Upper lobe of left lung (tissue), 6 donors: Measurements from ENCODE around the gene MAP2. TPM values are rescaled to one million over a fixed set of nuclear protein-coding genes. Genes with fewer than 3 reads are reported as not detected.

Experiments used
- ATAC-seq, 2 donors: fragments of 200-7000 bp; cut with Tn5 transposase; one replicate each; pipeline ENCODE4 v1.9.1; 2022; ENCODE audit warnings: mild to moderate bottlenecking in 2 of 2, moderate library complexity in 2 of 2; ENCODE audit not compliant: low FRiP score in 2 of 2
- DNase-seq, 2 donors: peaks; one replicate each; pipeline ENCODE4 v3.0.0-alpha.2; 2019 to 2020
- H3K27ac ChIP-seq, 4 donors: fragments of 200-600 bp; sonication (generic); one replicate each; pipeline ENCODE4 v1.5.1; 2016 to 2019
- H3K27me3 ChIP-seq, 4 donors: fragments of 200-600 bp; sonication (generic); one replicate each; pipeline ENCODE4 v1.5.1; 2017 to 2019
- H3K36me3 ChIP-seq, 4 donors: fragments of 200-600 bp; sonication (generic); one replicate each; pipeline ENCODE4 v1.5.1; 2016 to 2019
- H3K4me1 ChIP-seq, 4 donors: fragments of 200-600 bp; sonication (generic); one replicate each; pipeline ENCODE4 v1.5.1; 2018 to 2019
- H3K4me3 ChIP-seq, 4 donors: fragments of 200-600 bp; sonication (generic); one replicate each; pipeline ENCODE4 v1.5.1; 2017 to 2019; ENCODE audit warnings: mild to moderate bottlenecking in 2 of 4, moderate library complexity in 1 of 4
- H3K9me3 ChIP-seq, 4 donors: fragments of 200-600 bp; sonication (generic); one replicate each; pipeline ENCODE4 v1.5.1; 2018 to 2019
- EP300 ChIP-seq, 4 donors: sonication (generic); formaldehyde crosslinking; IDR thresholded peaks; one replicate each; pipeline ENCODE4 v1.5.1; 2017; ENCODE audit warnings: antibody characterized with exemption in 4 of 4, control low read depth in 2 of 4
- POLR2A ChIP-seq, 4 donors: fragments of 450-650 bp; IDR thresholded peaks; one replicate each; pipeline ENCODE4 v1.5.1; 2016 to 2017; ENCODE audit warnings: antibody characterized with exemption in 4 of 4, mild to moderate bottlenecking in 2 of 4
- POLR2AphosphoS5 ChIP-seq, 2 donors: sonication (generic); formaldehyde crosslinking; IDR thresholded peaks; one replicate each; pipeline ENCODE4 v1.5.1; 2017; ENCODE audit warnings: antibody characterized with exemption in 2 of 2
- WGBS, 2 donors: methylation state at CpG; one replicate each; pipeline ENCODE4 v1.1.5; 2017 to 2018; 5-methylcytosine and 5-hydroxymethylcytosine counted together
- total RNA-seq, 6 donors: library from RNA; depleted of rRNA in 4 of 6; stranded (reverse); fragments of >200 nt in 4 of 6; gene quantifications; one replicate each; pipeline versions ENCODE4 v1.1.0 to v1.2.1, GENCODE V29; 2016 to 2021
- TF ChIP-seq, protein P1 (sequence below), 6 experiments: fragments of 450-650 bp in 4 of 6; fragments of 200-600 bp in 2 of 6; sonication (generic) in 2 of 6; IDR thresholded peaks; one replicate each; pipeline ENCODE4 v1.5.1; 2016 to 2019; ENCODE audit warnings: antibody characterized with exemption in 6 of 6
- donor health status: DM: no; HTN: no; CAD: no; lungs with moderate emphysema.
- donor health status: DM: no; HTN: yes; CAD: no; lungs with severe emphysema.

The MAP2 gene
- total RNA-seq, 6 donors from 2014 or later: 25.2 to 121 (median 58.7) TPM

DNA sequence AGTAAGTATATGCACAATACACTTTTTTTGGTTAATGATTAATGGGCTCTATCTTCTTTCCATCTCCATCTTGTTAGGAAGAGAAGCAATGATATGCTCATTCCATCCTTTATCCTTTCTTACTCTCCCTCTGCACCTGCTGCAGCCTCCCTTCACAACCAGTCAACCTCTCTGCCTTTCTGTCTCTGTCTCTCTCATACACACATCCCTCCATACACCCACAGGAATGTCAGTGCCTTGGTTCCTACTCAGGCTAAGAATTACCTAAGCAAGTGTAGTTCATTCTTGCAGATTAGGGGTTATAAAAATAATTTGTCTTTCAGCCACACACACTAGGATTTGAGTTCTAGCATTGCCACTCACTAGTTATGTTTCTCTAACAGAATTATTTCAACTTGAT lies 45.6 kb downstream of the MAP2 start:
- no peak for DNase-seq
- ATAC-seq: no peak
- TF ChIP-seq EP300 (IDR thresholded peaks at IDR 0.05) (no peak), POLR2AphosphoS5 (IDR thresholded peaks at IDR 0.05) (no peak), POLR2A (IDR thresholded peaks at IDR 0.05) (no peak)
- TF ChIP-seq, protein P1, sequence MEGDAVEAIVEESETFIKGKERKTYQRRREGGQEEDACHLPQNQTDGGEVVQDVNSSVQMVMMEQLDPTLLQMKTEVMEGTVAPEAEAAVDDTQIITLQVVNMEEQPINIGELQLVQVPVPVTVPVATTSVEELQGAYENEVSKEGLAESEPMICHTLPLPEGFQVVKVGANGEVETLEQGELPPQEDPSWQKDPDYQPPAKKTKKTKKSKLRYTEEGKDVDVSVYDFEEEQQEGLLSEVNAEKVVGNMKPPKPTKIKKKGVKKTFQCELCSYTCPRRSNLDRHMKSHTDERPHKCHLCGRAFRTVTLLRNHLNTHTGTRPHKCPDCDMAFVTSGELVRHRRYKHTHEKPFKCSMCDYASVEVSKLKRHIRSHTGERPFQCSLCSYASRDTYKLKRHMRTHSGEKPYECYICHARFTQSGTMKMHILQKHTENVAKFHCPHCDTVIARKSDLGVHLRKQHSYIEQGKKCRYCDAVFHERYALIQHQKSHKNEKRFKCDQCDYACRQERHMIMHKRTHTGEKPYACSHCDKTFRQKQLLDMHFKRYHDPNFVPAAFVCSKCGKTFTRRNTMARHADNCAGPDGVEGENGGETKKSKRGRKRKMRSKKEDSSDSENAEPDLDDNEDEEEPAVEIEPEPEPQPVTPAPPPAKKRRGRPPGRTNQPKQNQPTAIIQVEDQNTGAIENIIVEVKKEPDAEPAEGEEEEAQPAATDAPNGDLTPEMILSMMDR (IDR thresholded peaks at IDR 0.05): no peak
- Histone ChIP-seq H3K9me3 (no peaks in the 10 kb centered on the region), H3K36me3 (no peaks in the 10 kb centered on the region), H3K27ac (no peak overlapping the region), H3K4me1 (peaks cover 13 to 25% (median 17%) of the 10 kb centered on the region in 4 donors), H3K27me3 (no peaks in the 10 kb centered on the region), H3K4me3 (no peak overlapping the region)

DNA sequence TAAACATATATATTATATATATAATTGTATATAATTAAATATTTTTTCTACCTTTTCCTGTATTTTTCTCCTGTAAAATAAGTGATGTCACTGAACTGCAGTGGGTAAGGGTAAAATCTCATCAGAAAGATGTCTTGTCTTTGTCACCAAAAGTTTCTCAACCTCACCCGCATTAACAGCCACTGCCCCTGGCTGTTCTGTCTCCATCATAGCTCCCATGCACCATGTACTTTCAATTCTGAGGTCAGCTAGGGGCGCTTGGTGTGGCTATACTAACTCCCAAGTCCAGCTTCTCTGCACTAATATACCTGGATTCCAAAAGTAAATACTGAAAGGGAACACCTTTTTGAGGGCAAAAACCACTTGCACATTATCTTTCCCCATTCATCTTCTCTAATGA lies 46.6 kb downstream of the MAP2 start:
- TF ChIP-seq POLR2AphosphoS5 (IDR thresholded peaks at IDR 0.05): no peak
- no peak for TF ChIP-seq POLR2A (IDR thresholded peaks at IDR 0.05)
- TF ChIP-seq EP300 (IDR thresholded peaks at IDR 0.05): no peak
- TF ChIP-seq, protein P1 (IDR thresholded peaks at IDR 0.05): no peak
- no peak overlapping the region for H3K27ac ChIP-seq
- DNase-seq: no peak
- no peak overlapping the region for H3K4me3 ChIP-seq
- peaks cover 13 to 26% (median 17%) of the 10 kb centered on the region in 4 donors for H3K4me1 ChIP-seq
- no peaks in the 10 kb centered on the region for H3K9me3 ChIP-seq
- no peak for ATAC-seq
- no peaks in the 10 kb centered on the region for H3K36me3 ChIP-seq
- 94 to 97% methylated on average over 2 of the region's 2 CpGs for WGBS, 2 donors
- H3K27me3 ChIP-seq: no peaks in the 10 kb centered on the region

DNA sequence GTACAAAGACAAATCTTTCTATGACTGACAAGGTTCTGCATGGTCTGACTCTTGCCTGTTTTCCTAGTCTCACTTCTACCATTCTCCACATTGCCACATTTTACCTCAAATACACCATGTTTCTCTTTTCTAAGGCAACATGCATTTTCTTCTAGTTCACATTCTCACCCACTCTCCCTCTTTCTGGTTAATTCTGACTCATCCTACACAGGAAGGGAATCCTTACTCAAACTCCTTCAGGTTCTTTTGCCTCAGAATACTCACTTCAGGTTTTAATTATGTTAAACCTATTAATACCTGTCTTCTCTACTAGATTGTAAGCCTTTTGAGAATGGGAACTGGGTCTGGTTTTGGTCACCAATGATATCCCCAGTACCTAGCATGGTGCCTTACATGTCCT lies 47.2 kb downstream of the MAP2 start:
- Histone ChIP-seq H3K9me3 (no peaks in the 10 kb centered on the region), H3K4me3 (no peak overlapping the region), H3K27me3 (no peaks in the 10 kb centered on the region), H3K27ac (no peak overlapping the region), H3K36me3 (no peaks in the 10 kb centered on the region), H3K4me1 (peaks cover 13 to 26% (median 17%) of the 10 kb centered on the region in 4 donors)
- DNase-seq (no peak), ATAC-seq (no peak)
- TF ChIP-seq EP300 (IDR thresholded peaks at IDR 0.05) (no peak), POLR2AphosphoS5 (IDR thresholded peaks at IDR 0.05) (no peak), POLR2A (IDR thresholded peaks at IDR 0.05) (no peak)
- TF ChIP-seq, protein P1 (IDR thresholded peaks at IDR 0.05): no peak

DNA sequence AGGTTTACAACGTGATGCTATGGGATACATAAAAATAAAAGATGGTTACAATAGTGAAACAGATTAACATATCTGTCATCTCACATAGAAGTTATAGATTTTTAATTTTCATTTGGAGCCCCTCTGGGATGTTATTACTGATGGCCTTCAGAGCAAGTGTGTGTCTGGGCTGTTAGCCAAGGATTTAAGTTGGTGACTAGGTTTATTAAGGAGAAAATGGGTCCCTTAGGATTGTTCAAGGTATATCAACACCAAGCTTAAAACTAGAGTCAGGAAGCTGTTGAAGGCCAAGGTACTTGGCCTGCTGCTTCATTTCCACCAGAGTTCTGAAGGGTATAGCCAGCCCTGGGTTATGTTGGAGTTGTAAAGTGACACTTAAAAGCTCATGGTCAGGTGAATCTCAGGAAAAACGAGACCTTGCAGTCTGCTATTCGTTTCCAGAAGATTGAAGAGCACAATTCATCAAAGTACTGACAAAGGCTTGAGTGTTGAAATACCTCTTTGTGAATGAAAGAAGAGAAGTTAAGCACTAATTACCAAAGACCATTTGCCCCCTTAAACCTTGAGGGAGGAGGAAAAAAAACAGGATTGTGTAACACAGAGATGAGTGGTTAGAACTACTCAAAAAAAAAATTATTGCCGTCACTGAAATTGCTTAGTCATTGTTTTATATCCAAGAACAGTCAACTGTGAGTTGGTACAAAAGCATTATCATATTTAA lies 48.4 kb downstream of the MAP2 start:
- H3K36me3 ChIP-seq: no peaks in the 10 kb centered on the region
- peak in 1 of 4 donors; percentile 52 for TF ChIP-seq EP300 (IDR thresholded peaks at IDR 0.05)
- TF ChIP-seq POLR2AphosphoS5 (IDR thresholded peaks at IDR 0.05): no peak
- no peak for DNase-seq
- H3K4me1 ChIP-seq: peaks cover 17 to 26% (median 18%) of the 10 kb centered on the region in 4 donors
- H3K27me3 ChIP-seq: no peaks in the 10 kb centered on the region
- peak; percentile 34 to 58 for ATAC-seq
- peak overlapping the region; percentile 23 to 52 (median 44) for H3K27ac ChIP-seq
- no peak overlapping the region for H3K4me3 ChIP-seq
- H3K9me3 ChIP-seq: no peaks in the 10 kb centered on the region
- 38 to 50% methylated on average over 4 of the region's 4 CpGs for WGBS, 2 donors

DNA sequence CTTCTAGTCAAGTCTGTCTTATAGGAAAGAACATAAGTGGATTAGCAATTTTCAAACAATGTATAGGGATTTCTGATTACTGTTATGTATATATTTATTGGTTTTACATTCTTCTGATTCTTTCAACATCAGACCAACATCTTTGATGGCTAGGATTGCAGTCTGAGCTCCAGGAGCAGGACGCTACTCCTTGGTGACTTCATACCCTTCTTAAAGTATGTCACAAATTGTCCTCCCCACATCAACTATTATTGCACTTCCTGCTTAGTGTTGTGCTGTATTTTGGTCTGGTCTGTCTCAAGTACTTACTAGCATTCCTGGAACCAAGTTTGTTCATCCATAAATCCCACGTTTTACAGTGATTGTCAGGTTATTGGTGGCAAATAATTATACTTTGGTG lies 49.0 kb downstream of the MAP2 start:
- Histone ChIP-seq H3K4me3 (no peak overlapping the region), H3K9me3 (no peaks in the 10 kb centered on the region), H3K36me3 (no peaks in the 10 kb centered on the region), H3K27me3 (no peaks in the 10 kb centered on the region), H3K4me1 (peaks cover 17 to 26% (median 18%) of the 10 kb centered on the region in 4 donors), H3K27ac (peak overlapping the region; percentile 23 to 52 (median 44))
- ATAC-seq (peak in 1 of 2 donors; percentile 32), DNase-seq (no peak)
- TF ChIP-seq POLR2A (IDR thresholded peaks at IDR 0.05) (no peak), EP300 (IDR thresholded peaks at IDR 0.05) (no peak), POLR2AphosphoS5 (IDR thresholded peaks at IDR 0.05) (no peak)
- TF ChIP-seq, protein P1 (IDR thresholded peaks at IDR 0.05): no peak
- 48 to 51% methylated on average over 2 of the region's 2 CpGs for WGBS, 2 donors
